HG03135 (cell line): ENCODE measurements around the gene SYT14.
"Not testable (repeated sequence)": the region's sequence is repeated elsewhere in the genome, so short reads cannot be mapped to it uniquely, and the experiment has no call there.

Source experiments
- ATAC-seq: cut with Tn5 transposase; IDR thresholded peaks from one replicate; pipeline ENCODE4 v1.9.1; 2021; ENCODE audit warnings: mild to moderate bottlenecking, moderate library complexity; ENCODE audit not compliant: unreplicated experiment

The SYT14 gene

DNA sequence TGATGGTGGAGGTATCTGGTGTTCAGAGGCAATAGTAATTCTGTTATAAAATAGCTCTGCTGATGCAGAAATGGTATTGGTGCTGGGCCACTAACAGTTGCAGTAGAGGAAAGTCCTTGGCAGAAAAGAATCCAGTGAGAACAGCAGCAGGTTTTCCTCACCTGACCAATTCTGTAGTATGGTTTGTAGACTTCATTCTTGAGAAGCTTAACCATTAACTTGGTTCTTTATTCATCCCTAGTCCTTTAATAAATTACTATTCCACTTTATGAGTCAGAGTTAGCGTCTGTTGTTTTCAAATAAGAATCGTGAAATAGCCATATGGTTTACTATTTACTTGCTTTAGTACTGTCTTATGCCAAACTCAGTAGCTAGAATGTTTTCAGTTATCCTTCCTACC, 166.1 kb downstream of the SYT14 start:
- no peak for ATAC-seq

DNA sequence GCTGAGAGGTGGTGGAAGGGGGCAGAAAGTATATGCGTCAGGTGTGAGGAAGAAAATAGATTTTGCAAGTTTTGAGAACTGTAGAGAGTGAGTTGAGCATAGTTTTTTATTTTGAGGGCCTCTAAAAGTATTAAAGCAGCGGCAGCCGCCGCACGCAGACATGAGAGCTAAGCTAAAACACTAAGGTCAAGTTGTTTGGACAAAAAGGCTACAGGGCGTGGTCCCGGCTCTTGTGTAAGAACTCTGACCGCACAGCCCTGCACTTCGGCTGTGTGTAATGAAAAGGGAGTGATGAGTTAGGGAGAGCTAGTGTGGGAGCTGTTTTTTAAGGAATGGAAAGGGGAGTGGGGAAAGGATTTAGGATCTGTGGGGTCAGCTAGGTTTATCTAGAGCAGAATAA, 174.9 kb downstream of the SYT14 start:
- not testable (repeated sequence) for ATAC-seq

DNA sequence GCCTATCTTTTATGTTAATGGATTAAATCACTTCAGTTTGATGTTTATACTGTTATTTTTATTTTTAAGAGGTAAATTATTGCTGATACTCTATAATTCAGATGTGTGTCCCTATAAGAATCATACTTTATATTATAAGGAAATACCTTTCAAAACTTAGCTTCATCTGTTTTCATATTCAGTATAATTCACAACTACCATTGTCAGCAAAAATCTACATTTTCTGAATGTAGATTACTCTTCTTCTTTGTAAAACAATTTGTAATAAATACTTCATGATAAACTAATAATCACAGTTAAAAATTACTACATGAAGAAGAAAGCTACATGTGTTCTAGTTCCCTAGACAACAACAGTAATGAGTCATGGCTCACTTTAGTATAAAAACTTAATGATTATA, 179.2 kb downstream of the SYT14 start:
- ATAC-seq = no peak

GRCh38 chr1:210117681-210118170, 179.7 kb downstream of the SYT14 start:
- ATAC-seq = no peak

- ATAC-seq = no peak
Measured at GRCh38 chr1:210123383-210123782, 185.4 kb downstream of the SYT14 start.

- ATAC-seq = no peak
Measured at GRCh38 chr1:210123924-210124589, 186.0 kb downstream of the SYT14 start.

- ATAC-seq = no peak
Measured at GRCh38 chr1:210124736-210125135, 186.7 kb downstream of the SYT14 start.

- ATAC-seq = no peak
Measured at GRCh38 chr1:210125143-210125542, 187.1 kb downstream of the SYT14 start.

DNA sequence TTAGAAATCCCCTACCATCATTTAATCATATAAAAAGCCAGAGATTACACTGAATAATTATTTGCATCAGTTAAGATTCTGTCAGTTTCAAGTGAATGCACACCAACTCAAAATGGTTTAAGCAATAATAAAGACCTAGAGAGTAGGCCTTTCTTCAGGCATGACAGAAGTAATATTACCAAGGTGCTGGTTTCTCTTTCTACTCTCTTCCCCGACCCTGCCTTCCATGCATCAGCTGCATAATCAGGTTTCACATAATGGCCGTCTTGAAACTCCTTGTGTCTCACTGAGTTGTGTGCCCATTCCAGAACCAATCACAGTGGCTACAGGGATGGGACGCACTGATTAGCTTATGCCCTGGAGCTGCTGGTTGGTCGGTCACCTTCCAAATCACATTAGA, 191.1 kb downstream of the SYT14 start:
- no peak for ATAC-seq

- ATAC-seq = no peak
Measured at GRCh38 chr1:210129759-210130158, 191.7 kb downstream of the SYT14 start.

DNA sequence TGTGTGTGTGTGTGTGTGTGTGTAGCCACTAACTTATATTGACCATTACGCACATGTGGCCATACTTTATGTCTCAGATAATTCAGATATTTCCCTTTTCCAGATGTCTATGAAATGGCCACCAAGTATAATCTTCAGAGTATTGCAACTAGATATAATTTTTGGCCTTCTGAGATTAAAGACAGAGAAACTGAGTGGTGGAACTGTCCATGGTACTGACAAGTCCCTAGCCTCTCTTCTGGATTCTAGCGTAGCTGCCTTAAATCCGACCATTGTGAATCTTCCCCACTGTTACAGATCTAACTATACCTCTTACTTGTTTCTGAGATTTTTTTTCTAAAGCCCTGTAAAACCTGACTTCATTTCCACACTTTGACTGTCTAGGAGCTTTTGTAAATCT, 194.6 kb downstream of the SYT14 start:
- ATAC-seq = no peak

GRCh38 chr1:210143465-210144062, 205.5 kb downstream of the SYT14 start:
- ATAC-seq = no peak

DNA sequence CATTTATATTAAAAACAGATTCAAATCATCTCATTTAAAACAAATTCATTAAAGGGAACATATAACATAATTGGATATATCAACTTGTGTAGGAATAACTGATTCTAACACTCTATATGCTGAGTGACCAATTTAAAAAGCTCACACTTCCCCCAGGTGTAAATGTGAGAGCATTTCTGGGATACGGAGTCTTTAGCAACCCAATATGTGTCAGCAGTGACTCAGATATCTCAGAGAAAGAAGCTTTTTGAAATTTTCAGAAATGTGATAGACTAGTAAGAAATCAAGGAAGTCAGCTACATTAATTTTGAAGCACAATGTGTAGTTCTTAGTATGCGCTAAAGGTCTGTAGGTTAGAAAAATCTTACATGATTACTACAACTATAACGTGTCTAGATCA, 206.7 kb downstream of the SYT14 start:
- ATAC-seq = no peak

DNA sequence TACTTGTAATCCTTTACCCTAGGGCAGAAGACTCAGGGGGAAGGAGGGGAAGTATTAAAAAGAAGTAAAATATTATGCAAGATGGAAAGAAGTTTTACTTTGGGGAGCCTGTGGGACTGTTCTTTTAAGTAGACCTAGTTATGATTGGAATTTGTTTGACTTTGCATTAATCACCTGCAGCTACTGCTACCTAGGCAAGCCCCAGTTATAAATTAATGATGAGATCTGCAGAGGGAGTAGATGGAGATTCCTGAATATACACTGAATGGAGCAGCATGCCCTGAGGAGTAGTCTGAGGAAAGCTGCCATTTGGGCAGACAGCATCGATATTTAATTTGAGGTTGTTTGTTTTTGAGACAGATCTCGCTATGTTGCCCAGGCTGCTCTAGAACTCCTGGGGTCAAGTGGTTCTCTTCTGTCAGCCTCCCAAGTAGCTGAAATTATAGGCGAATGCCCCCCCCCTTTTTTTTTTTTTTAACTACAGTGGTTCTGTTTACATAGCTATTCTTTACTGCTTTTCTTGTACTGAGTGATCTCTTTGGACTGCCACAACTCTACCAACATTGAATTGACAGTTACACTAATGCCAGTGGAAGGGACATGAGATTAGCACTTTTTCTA, 213.1 kb downstream of the SYT14 start:
- ATAC-seq = no peak

DNA sequence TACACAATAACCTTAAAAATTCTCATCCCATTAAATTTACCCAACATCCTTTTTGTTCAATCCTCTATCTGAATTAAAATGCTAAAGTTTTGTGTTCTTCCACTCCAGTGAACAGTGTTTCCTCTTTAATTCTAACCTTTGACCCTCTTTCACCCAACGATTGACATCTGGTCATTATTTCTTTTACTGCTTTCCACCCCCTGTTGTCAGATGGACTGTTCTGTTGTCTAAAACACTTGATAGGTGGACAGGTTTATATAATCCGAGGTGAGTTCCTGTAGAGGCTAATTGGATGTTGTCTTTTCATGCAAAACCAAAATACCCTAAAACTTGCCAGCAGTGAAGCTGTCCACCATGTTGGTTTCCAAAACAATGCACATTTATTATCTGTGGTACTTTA, 221.2 kb downstream of the SYT14 start:
- ATAC-seq = no peak

- ATAC-seq = no peak
Measured at GRCh38 chr1:210170220-210170619, 232.2 kb downstream of the SYT14 start.

- no peak for ATAC-seq
Measured at GRCh38 chr1:210174133-210174532, 236.1 kb downstream of the SYT14 start.

DNA sequence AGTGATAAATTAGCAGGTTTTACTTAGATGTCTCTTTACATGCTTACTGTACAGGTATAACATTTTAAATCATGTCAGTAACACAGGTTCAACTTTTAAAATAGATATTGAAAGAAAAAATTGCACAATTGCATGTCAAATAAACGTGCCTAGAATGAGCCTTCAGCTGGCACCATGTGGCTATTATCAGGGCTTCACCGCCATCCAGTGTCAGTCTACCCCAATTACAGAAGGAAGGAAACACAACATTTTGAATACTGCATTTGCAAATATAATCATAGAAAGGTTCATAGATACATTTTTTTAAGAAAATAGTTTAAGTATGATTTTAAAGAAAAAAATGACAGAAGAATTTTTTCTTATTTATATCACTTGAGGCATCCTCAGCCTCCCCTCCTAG, 247.0 kb downstream of the SYT14 start:
- ATAC-seq = no peak

DNA sequence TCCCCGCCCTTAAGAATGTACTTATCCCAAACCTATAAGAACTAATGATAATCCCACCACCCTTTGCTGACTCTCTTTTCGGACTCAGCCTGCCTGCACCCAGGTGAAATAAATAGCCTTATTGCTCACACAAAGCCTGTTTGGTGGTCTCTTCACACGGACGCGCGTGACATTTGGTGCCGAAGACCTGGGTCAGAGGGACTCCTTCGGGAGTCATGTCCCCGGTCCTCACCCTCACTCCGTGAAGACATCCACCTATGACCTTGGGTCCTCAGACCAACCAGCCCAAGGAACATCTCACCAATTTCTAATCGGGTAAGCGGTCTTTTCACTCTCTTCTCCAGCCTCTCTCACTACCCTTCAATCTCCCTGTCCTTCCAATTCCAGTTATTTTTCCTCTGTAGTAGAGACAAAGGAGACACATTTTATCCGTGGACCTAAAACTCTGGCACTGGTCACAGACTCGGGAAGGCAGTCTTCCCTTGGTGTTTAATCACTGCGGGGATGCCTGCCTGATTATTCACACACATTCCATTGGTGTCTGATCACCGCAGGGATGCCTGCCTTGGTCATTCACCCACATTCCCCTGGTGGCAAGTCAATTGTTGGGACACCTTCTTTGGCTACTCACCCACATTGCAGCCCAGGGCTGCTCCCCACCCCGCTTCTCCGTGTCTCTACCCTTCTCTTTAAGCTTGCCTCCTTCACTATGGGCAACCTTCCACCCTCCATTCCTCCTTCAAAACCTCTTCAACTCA, 250.0 kb downstream of the SYT14 start:
- not testable (repeated sequence) for ATAC-seq

- ATAC-seq = no peak
Measured at GRCh38 chr1:210189426-210189825, 251.4 kb downstream of the SYT14 start.

DNA sequence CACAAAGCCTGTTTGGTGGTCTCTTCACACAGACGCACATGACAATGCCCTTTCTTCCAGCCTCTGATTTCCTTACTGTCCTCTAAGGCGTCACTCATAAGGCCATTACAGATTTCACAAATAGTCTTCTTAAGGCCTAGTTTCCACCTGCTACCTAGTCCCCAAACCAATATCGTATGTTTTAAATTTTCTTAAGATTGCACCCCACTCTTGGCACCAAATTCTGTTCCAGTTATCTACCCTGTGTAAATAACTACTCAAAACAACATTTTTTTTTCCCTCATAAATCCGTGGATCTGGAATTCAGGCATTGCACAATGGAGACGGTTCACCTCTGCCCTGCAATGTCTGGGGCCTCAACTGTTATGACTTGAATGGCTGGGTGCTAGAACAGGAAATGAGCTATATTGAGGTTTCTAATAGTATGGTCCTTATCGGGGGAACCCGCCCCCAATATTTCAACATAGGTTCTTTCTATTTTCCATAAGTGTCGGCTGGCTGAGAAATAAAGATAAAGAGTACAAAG, 257.7 kb downstream of the SYT14 start:
- ATAC-seq = no peak
